HepG2 (cell line): ENCODE results near the gene NSD2. TPM values are rescaled to one million over a fixed set of nuclear protein-coding genes. Genes with fewer than 3 reads are reported as not detected.
A peak's percentile ranks its signal among the peaks of the same experiment; 100 is the strongest.

Source experiments
- ATAC-seq: fragments of 200-7000 bp; cut with Tn5 transposase; 3 replicates; pipeline ENCODE4 v1.9.1; 2020; ENCODE audit warnings: mild to moderate bottlenecking, moderate library complexity
- BruUV-seq: library from RNA; stranded (reverse); fragments of 400-500 nt; replicated peaks from 2 replicates; lab custom pipeline; 2021; lab: Mats Ljungman, UMichigan
- CTCF ChIA-PET: fragments of 300-600 bp; formaldehyde crosslinking; extraction: SDS; loops from one replicate; lab custom pipeline; 2021; ENCODE audit warnings: low total read pairs, inconsistent platforms, low intra/inter-chr PET ratio; lab: Yijun Ruan, JAX
- POLR2A ChIA-PET: fragments of 350-600 bp; sonication (Branson Sonifier 250); formaldehyde crosslinking; loops from one replicate; lab custom pipeline; 2020; ENCODE audit warnings: antibody characterized with exemption, inconsistent platforms; lab: Yijun Ruan, JAX
- DNase-seq: peaks from one replicate; pipeline ENCODE4 v3.0.0-alpha.2; 2015; ENCODE audit warnings: low spot score
- FAIRE-seq: peaks from 3 replicates; lab custom pipeline; 2011; peaks lifted over from hg19 to GRCh38; lab: Jason Lieb, UNC
- H2AFZ ChIP-seq: one replicate; pipeline ENCODE4 v1.6.1; 2011; ENCODE audit warnings: low read length, inconsistent platforms
- H3K27ac ChIP-seq: fragments of 300-600 bp; 3 replicates; pipeline ENCODE4 v1.8.0; 2011; ENCODE audit warnings: mixed run types, mild to moderate bottlenecking, mixed read lengths, low read length, inconsistent platforms; ENCODE audit not compliant: insufficient read depth; ENCODE audit errors: extremely low read length
- H3K27me3 ChIP-seq, 2 experiments: fragments of 200-600 bp in 1 of 2; 2 replicates in 1 of 2; 3 replicates in 1 of 2; pipeline versions ENCODE4 v1.6.0 to v1.8.0; 2011; ENCODE audit warnings: low read length in 2 of 2, mild to moderate bottlenecking in 2 of 2, moderate library complexity in 2 of 2, inconsistent platforms in 1 of 2; ENCODE audit not compliant: insufficient read depth in 2 of 2, control insufficient read depth in 1 of 2
- H3K36me3 ChIP-seq, 2 experiments: fragments of 200-600 bp in 1 of 2; replicated peaks in 1 of 2; 2 replicates in 1 of 2; 3 replicates in 1 of 2; pipeline versions ENCODE4 v1.5.1 to v1.8.0; 2011; ENCODE audit warnings: low read length in 2 of 2, inconsistent platforms in 1 of 2; ENCODE audit not compliant: insufficient read depth in 2 of 2, control insufficient read depth in 1 of 2
- H3K4me1 ChIP-seq: 2 replicates; pipeline ENCODE4 v1.5.1; 2012; ENCODE audit warnings: low read length, inconsistent platforms; ENCODE audit not compliant: insufficient read depth
- H3K4me2 ChIP-seq: 2 replicates; pipeline ENCODE4 v1.6.0; 2011; ENCODE audit warnings: low read depth, low read length, inconsistent platforms
- H3K4me3 ChIP-seq, 3 experiments: fragments of 200-600 bp in 1 of 3; sonication (generic), shearing (Covaris generic) in 1 of 3; replicated peaks in 1 of 3; 2 replicates each; pipeline ENCODE4 v1.5.1; 2011 to 2016; ENCODE audit warnings: low read length in 3 of 3, inconsistent platforms in 2 of 3, low read depth in 2 of 3, mild to moderate bottlenecking in 2 of 3, control low read depth in 1 of 3, mixed read lengths in 1 of 3; ENCODE audit not compliant: insufficient read depth in 1 of 3
- H3K79me2 ChIP-seq: one replicate; pipeline ENCODE4 v1.6.1; 2011; ENCODE audit warnings: low read length, inconsistent platforms; ENCODE audit not compliant: insufficient read depth
- H3K9ac ChIP-seq: 2 replicates; pipeline ENCODE4 v1.6.0; 2011; ENCODE audit warnings: mild to moderate bottlenecking, low read depth, low read length, inconsistent platforms; ENCODE audit not compliant: insufficient read depth
- H3K9me3 ChIP-seq: 2 replicates; pipeline ENCODE4 v1.5.1; 2012; ENCODE audit warnings: mild to moderate bottlenecking, low read length
- H4K20me1 ChIP-seq: 2 replicates; pipeline ENCODE4 v1.6.0; 2011; ENCODE audit warnings: inconsistent platforms, mild to moderate bottlenecking, low read length, moderate library complexity; ENCODE audit not compliant: insufficient read depth
- AGO2 ChIP-seq: fragments of 200-400 bp; formaldehyde crosslinking; optimal IDR thresholded peaks from 2 replicates; pipeline ENCODE3; 2017; ENCODE audit warnings: mild to moderate bottlenecking, low read depth, low read length, moderate library complexity
- ESRRA ChIP-seq: sonication (generic); formaldehyde crosslinking; IDR thresholded peaks from 2 replicates; pipeline ENCODE4 v1.5.1; 2020; ENCODE audit warnings: mild to moderate bottlenecking, low read depth, missing genetic modification reagents
- HNRNPL ChIP-seq: fragments of 200-400 bp; formaldehyde crosslinking; IDR thresholded peaks from 2 replicates; pipeline ENCODE4 v1.6.1; 2017; ENCODE audit warnings: mild to moderate bottlenecking, low read depth, low read length
- POGK ChIP-seq: sonication (generic); formaldehyde crosslinking; conservative IDR thresholded peaks from 2 replicates; pipeline ENCODE4 v1.8.0; 2022; ENCODE audit warnings: mild to moderate bottlenecking, moderate library complexity, missing genetic modification reagents
- TOE1 ChIP-seq: sonication (generic); formaldehyde crosslinking; IDR thresholded peaks from 2 replicates; pipeline ENCODE4 v1.4.0; 2020; ENCODE audit warnings: mild to moderate bottlenecking, missing genetic modification reagents
- ZNF234 ChIP-seq: sonication (generic); formaldehyde crosslinking; conservative IDR thresholded peaks from 2 replicates; pipeline ENCODE4 v1.5.1; 2020; ENCODE audit warnings: mild to moderate bottlenecking, missing genetic modification reagents
- ZNF768 ChIP-seq: sonication (generic); formaldehyde crosslinking; IDR thresholded peaks from 2 replicates; pipeline ENCODE4 v1.4.0; 2020; ENCODE audit warnings: missing genetic modification reagents
- WGBS: methylation state at CpG from one replicate; pipeline ENCODE4 v1.1.6; 2017; ENCODE audit warnings: low lambda C conversion rate; 5-methylcytosine and 5-hydroxymethylcytosine counted together
- in situ Hi-C: cut with HindIII; loops from 2 replicates; pipeline ENCODE4 v1.10.0; 2017; ENCODE audit warnings: low pct_unique_long_range_greater_than_20kb; ENCODE audit not compliant: extremely low pct_ligation_motif_present
- intact Hi-C: fragments of 100-400 bp; cut with micrococcal nuclease; formaldehyde crosslinking; loops from one replicate; pipeline ENCODE4 v1.10.0; 2022; ENCODE audit not compliant: unreplicated experiment
- polyA plus RNA-seq, 8 experiments: library from polyadenylated mRNA; depleted of rRNA in 3 of 8; stranded (reverse) in 7 of 8; unstranded in 1 of 8; fragments of >200 nt; fragmentation: Illumina TruSeq in 4 of 8; extraction: Trizol in 4 of 8; gene quantifications; 2 replicates each; pipeline versions ENCODE4 v1.2.1 to v1.2.3, GENCODE V29; 2011 to 2016; ENCODE audit warnings: low read depth in 4 of 8, missing spikeins in 1 of 8, mixed read lengths in 1 of 8; ENCODE audit not compliant: insufficient read depth in 1 of 8
- total RNA-seq, 5 experiments: library from RNA; depleted of rRNA; stranded (reverse); fragments of >200 nt; fragmentation: Illumina TruSeq; extraction: Trizol; gene quantifications; 2 replicates each; pipeline ENCODE4 v1.2.3, GENCODE V29; 2016; ENCODE audit warnings: low read depth in 1 of 5

Gene NSD2
- total and polyA plus RNA-seq, 2 of the 13 experiments (the other 11 are each of a cell fraction or from before 2014, with no cell fraction given) = 22.0 to 65.9 TPM

- WGBS = 94% methylated on average over 16 of the region's 54 CpGs
- peaks cover 35 to 79% of the 10 kb centered on the region in 2 experiments for H3K36me3 ChIP-seq
- no peak for TF ChIP-seq ESRRA (CRISPR knock-in tag)
- TF ChIP-seq POGK = no peak
- no peak for TF ChIP-seq ZNF234
- peak; percentile 67 for TF ChIP-seq AGO2
- peak; percentile 75; the same call in 1 of the 2 replicates for TF ChIP-seq ZNF768
- TF ChIP-seq HNRNPL = 0 out of 2 replicates have a peak, but pooled peaks have one; percentile 45
- TF ChIP-seq TOE1 = no peak
- TF ChIP-seq, all 625 proteins: peak for 3
- Histone ChIP-seq H3K9ac (no peak overlapping the region), H3K27ac (no peak overlapping the region), H2AFZ (no peak overlapping the region), H4K20me1 (peaks cover 8% of the 10 kb centered on the region; the same call in 1 of the 2 replicates), H3K4me3 (no peak overlapping the region), H3K9me3 (no peaks in the 10 kb centered on the region), H3K79me2 (no peaks in the 10 kb centered on the region), H3K4me1 (no peaks in the 10 kb centered on the region), H3K4me2 (no peak overlapping the region), H3K27me3 (no peaks in the 10 kb centered on the region)
- FAIRE-seq (no peak), DNase-seq (no peak), ATAC-seq (no peak)
- in situ Hi-C loops = no loop called here
- POLR2A ChIA-PET = no interaction called here
- no TSS peak for BruUV-seq
- intact Hi-C loops = no loop called here
- CTCF ChIA-PET = no interaction called here
Measured at GRCh38 chr4:1985780-1986577, 114.8 kb downstream of the NSD2 start.
